ENCODE data around the gene ZBTB4. TPM values are rescaled to one million over a fixed set of nuclear protein-coding genes. Genes with fewer than 3 reads are reported as not detected.

The ZBTB4 gene
- polyA plus RNA-seq, 1 experiment, result 25.9 TPM

DNA sequence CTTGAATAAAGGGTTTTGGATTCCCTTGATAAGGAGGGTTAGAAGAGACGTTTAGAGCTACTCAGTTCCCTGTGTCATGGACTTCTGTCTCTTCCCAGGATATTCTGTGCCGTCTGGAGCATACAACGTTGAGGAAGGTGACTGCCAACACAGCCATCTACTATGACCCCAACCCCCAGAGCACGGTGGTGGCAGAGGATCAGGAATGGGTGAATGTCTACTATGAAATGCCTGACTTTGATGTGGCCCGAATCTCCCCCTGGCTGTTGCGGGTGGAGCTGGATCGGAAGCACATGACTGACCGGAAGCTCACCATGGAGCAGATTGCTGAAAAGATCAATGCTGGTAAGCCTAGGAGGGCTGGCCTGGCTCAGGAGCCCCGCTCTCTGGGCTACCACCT, 29.4 kb upstream of the ZBTB4 start:
- ChIA-PET POLR2A (no interaction called here), CTCF (interaction anchor here (0.7 to 3.1 kb wide), 4 partner anchors 13 to 83 kb away, joined by 3 to 15 read pairs (median 4); partner anchors contain the start of gene SENP3)
- H3K36me3 ChIP-seq (ENCODE audit: control insufficient read depth, insufficient read depth, low read length), result peaks cover 40% of the 10 kb centered on the region
- DNase-seq (ENCODE audit: low read depth), result no peak
- H3K27me3 ChIP-seq (ENCODE audit: control insufficient read depth, insufficient read depth, low read length), result no peaks in the 10 kb centered on the region
- TF ChIP-seq, protein P1, sequence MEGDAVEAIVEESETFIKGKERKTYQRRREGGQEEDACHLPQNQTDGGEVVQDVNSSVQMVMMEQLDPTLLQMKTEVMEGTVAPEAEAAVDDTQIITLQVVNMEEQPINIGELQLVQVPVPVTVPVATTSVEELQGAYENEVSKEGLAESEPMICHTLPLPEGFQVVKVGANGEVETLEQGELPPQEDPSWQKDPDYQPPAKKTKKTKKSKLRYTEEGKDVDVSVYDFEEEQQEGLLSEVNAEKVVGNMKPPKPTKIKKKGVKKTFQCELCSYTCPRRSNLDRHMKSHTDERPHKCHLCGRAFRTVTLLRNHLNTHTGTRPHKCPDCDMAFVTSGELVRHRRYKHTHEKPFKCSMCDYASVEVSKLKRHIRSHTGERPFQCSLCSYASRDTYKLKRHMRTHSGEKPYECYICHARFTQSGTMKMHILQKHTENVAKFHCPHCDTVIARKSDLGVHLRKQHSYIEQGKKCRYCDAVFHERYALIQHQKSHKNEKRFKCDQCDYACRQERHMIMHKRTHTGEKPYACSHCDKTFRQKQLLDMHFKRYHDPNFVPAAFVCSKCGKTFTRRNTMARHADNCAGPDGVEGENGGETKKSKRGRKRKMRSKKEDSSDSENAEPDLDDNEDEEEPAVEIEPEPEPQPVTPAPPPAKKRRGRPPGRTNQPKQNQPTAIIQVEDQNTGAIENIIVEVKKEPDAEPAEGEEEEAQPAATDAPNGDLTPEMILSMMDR (IDR thresholded peaks at IDR 0.05; ENCODE audit: insufficient read depth, low read depth, low read length), result no peak
- no peak overlapping the region for H3K4me3 ChIP-seq (ENCODE audit: low read depth, low read length)

DNA sequence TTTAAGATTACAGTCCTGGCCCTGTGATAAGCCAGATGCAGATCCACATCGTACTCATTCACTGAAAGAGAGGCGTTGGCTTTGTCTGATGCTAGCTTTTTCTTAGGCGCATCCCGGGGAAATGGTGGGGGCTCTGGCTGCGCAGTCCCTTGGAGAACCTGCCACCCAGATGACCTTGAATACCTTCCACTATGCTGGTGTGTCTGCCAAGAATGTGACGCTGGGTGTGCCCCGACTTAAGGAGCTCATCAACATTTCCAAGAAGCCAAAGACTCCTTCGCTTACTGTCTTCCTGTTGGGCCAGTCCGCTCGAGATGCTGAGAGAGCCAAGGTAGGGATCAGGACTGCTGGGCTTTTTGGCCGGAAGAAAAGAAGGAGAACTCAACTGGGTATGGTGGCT, 28.7 kb upstream of the ZBTB4 start:
- POLR2A ChIA-PET, result no interaction called here
- CTCF ChIA-PET, result interaction anchor here (1.5 to 3.1 kb wide), 3 partner anchors 13 to 71 kb away, joined by 4 to 15 read pairs (median 4); partner anchors contain the start of gene SENP3
- Histone ChIP-seq H3K4me3 (ENCODE audit: low read depth, low read length) (no peak overlapping the region), H3K36me3 (ENCODE audit: control insufficient read depth, insufficient read depth, low read length) (peaks cover 43% of the 10 kb centered on the region), H3K27me3 (ENCODE audit: control insufficient read depth, insufficient read depth, low read length) (no peaks in the 10 kb centered on the region)
- no peak for DNase-seq (ENCODE audit: low read depth)
- TF ChIP-seq, protein P1 (IDR thresholded peaks at IDR 0.05; ENCODE audit: insufficient read depth, low read depth, low read length), result no peak

DNA sequence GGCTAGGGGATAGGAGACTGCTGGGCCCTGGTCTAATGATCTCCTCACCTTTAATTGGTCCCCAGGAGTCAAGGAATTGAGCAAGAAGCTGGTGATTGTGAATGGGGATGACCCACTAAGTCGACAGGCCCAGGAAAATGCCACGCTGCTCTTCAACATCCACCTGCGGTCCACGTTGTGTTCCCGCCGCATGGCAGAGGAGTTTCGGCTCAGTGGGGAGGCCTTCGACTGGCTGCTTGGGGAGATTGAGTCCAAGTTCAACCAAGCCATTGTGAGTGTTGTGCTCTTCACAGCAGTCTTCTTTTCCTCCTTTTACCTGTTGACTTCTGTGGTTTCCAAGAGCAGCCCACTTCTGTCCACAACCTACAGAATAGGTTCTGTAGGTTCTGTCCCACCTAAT, 24.1 kb upstream of the ZBTB4 start:
- H3K4me3 ChIP-seq (ENCODE audit: low read depth, low read length), result no peak overlapping the region
- CTCF ChIA-PET, result interaction anchor here (1.0 to 2.9 kb wide), 4 partner anchors 11 to 184 kb away, joined by 3 to 19 read pairs (median 4); partner anchors contain the start of gene TP53

DNA sequence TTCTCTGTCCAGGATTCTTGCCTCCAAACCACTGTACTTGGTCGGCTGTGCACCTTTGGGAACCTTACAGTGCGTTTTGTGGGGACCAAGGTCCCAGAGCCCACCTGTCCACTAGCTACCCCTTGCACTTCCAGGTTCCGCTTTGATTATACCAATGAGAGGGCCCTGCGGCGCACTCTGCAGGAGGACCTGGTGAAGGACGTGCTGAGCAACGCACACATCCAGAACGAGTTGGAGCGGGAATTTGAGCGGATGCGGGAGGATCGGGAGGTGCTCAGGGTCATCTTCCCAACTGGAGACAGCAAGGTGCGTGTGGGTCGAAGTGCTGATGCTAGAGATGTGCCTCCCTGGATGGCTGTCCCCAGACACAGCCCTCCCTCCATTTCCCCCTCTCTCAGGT, 23.6 kb upstream of the ZBTB4 start:
- no peak for DNase-seq (ENCODE audit: low read depth)
- Histone ChIP-seq H3K27me3 (ENCODE audit: control insufficient read depth, insufficient read depth, low read length) (no peaks in the 10 kb centered on the region), H3K36me3 (ENCODE audit: control insufficient read depth, insufficient read depth, low read length) (peaks cover 53% of the 10 kb centered on the region), H3K4me3 (ENCODE audit: low read depth, low read length) (no peak overlapping the region)
- TF ChIP-seq, protein P1 (IDR thresholded peaks at IDR 0.05; ENCODE audit: insufficient read depth, low read depth, low read length), result 0 out of 2 replicates have a peak, but pooled peaks have one; percentile 14
- ChIA-PET POLR2A (no interaction called here), CTCF (interaction anchor here (0.8 to 2.9 kb wide), 5 partner anchors 11 to 58 kb away, joined by 3 to 19 read pairs (median 4); partner anchors contain the start of gene SENP3)

More for the DNA sequence above, 24.1 kb upstream of the ZBTB4 start:
- peaks cover 50% of the 10 kb centered on the region for H3K36me3 ChIP-seq (ENCODE audit: control insufficient read depth, insufficient read depth, low read length)
- POLR2A ChIA-PET, result no interaction called here
- DNase-seq (ENCODE audit: low read depth), result no peak
- H3K27me3 ChIP-seq (ENCODE audit: control insufficient read depth, insufficient read depth, low read length), result no peaks in the 10 kb centered on the region
- TF ChIP-seq, protein P1 (IDR thresholded peaks at IDR 0.05; ENCODE audit: insufficient read depth, low read depth, low read length), result no peak

DNA sequence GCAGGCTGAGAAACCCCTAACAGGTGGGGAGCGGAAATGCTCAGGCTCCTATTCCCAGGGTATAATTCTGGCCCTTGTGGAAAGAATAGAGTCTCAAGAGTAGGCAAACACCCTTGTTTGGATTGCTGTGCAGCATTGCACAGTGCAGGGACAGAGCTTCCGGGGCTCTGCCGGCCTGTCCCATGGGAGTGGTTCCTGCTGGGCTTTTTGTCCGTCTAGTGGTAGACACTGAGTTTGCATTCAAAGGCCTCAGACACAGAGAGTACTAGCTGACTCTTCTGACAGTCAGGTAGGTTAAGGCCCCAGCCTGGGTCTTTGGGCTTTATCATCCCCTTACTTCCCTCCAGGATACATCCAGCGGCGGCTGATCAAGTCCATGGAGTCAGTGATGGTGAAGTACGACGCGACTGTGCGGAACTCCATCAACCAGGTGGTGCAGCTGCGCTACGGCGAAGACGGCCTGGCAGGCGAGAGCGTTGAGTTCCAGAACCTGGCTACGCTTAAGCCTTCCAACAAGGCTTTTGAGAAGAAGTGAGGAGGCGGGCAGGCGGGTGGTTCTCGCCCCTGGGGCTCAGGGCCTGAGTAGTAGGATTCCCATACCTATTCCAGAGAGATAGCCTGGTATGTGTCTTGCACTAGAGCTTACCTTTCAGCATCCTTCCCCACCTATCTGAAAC, 22.9 kb upstream of the ZBTB4 start:
- ChIA-PET POLR2A (no interaction called here), CTCF (interaction anchor here (0.8 to 2.9 kb wide), 5 partner anchors 12 to 59 kb away, joined by 3 to 19 read pairs (median 4); partner anchors contain the start of gene SENP3)
- DNase-seq (ENCODE audit: low read depth), result no peak
- no peaks in the 10 kb centered on the region for H3K27me3 ChIP-seq (ENCODE audit: control insufficient read depth, insufficient read depth, low read length)
- TF ChIP-seq, protein P1 (IDR thresholded peaks at IDR 0.05; ENCODE audit: insufficient read depth, low read depth, low read length), result no peak
- H3K36me3 ChIP-seq (ENCODE audit: control insufficient read depth, insufficient read depth, low read length), result peaks cover 60% of the 10 kb centered on the region
- no peak overlapping the region for H3K4me3 ChIP-seq (ENCODE audit: low read depth, low read length)
